WERI-Rb-1 (cell line): ENCODE results near the gene CIPC.

Experiments
- DNase-seq: peaks from one replicate; pipeline ENCODE4 v3.0.0-alpha.2; 2020
- H3K27ac ChIP-seq: fragments of 250-450 bp; sonication (Bioruptor Pico); 2 replicates; pipeline ENCODE4 v1.5.1; 2020; ENCODE audit warnings: mild to moderate bottlenecking, moderate library complexity
- H3K27me3 ChIP-seq: fragments of 250-450 bp; sonication (Bioruptor Pico); 2 replicates; pipeline ENCODE4 v1.5.1; 2021; ENCODE audit warnings: mild to moderate bottlenecking, low read depth, moderate library complexity; ENCODE audit not compliant: insufficient read depth, severe bottlenecking
- H3K36me3 ChIP-seq: fragments of 250-450 bp; sonication (Bioruptor Pico); 2 replicates; pipeline ENCODE4 v1.5.1; 2020; ENCODE audit warnings: mild to moderate bottlenecking, moderate library complexity
- H3K4me3 ChIP-seq: 2 replicates; pipeline ENCODE4 v1.5.1; 2011; ENCODE audit warnings: low read depth, mild to moderate bottlenecking, control low read depth, low read length
- H3K9me3 ChIP-seq: fragments of 250-450 bp; sonication (Bioruptor Pico); 2 replicates; pipeline ENCODE4 v1.5.1; 2021; ENCODE audit warnings: mild to moderate bottlenecking, moderate library complexity; ENCODE audit not compliant: severe bottlenecking
- CTCF ChIP-seq: IDR thresholded peaks from 2 replicates; pipeline ENCODE4 v1.5.1; 2011; ENCODE audit warnings: low read depth, mild to moderate bottlenecking, control low read depth, inconsistent platforms, low read length

CIPC gene

GRCh38 chr14:77158175-77158881 lies 60.3 kb downstream of the CIPC start:
- H3K27me3 ChIP-seq: no peaks in the 10 kb centered on the region
- no peak overlapping the region for H3K4me3 ChIP-seq
- H3K27ac ChIP-seq: no peak overlapping the region
- H3K9me3 ChIP-seq: no peaks in the 10 kb centered on the region
- no peak for TF ChIP-seq CTCF
- DNase-seq: no peak
- no peaks in the 10 kb centered on the region for H3K36me3 ChIP-seq

GRCh38 chr14:77158882-77159255 lies 60.8 kb downstream of the CIPC start:
- Histone ChIP-seq H3K4me3 (no peak overlapping the region), H3K36me3 (no peaks in the 10 kb centered on the region), H3K27ac (no peak overlapping the region), H3K9me3 (no peaks in the 10 kb centered on the region), H3K27me3 (no peaks in the 10 kb centered on the region)
- no peak for DNase-seq
- no peak for TF ChIP-seq CTCF

- H3K27me3 ChIP-seq: no peaks in the 10 kb centered on the region
- H3K9me3 ChIP-seq: no peaks in the 10 kb centered on the region
- no peak overlapping the region for H3K4me3 ChIP-seq
- no peak for DNase-seq
- no peak for TF ChIP-seq CTCF
- no peaks in the 10 kb centered on the region for H3K36me3 ChIP-seq
- no peak overlapping the region for H3K27ac ChIP-seq
Measured at GRCh38 chr14:77161011-77161410, 63.0 kb downstream of the CIPC start.
